Breast epithelium (tissue), 4 donors: ENCODE results near the gene PBX4. TPM values are rescaled to one million over a fixed set of nuclear protein-coding genes. Genes with fewer than 3 reads are reported as not detected.
A peak's percentile ranks its signal among the peaks of the same experiment; 100 is the strongest.
"Not testable (repeated sequence)": the region's sequence is repeated elsewhere in the genome, so short reads cannot be mapped to it uniquely, and the experiment has no call there.

Experiments used
- DNase-seq, 2 donors: peaks; one replicate each; pipeline ENCODE4 v3.0.0-alpha.2; 2019; ENCODE audit warnings: low spot score in 2 of 2
- H3K27ac ChIP-seq, 2 donors: fragments of 200-600 bp; sonication (generic) in 1 of 2; one replicate each; pipeline ENCODE4 v1.5.1; 2016 to 2019; ENCODE audit warnings: mild to moderate bottlenecking in 1 of 2
- H3K27me3 ChIP-seq, 2 donors: fragments of 200-600 bp; sonication (generic) in 1 of 2; one replicate each; pipeline versions ENCODE4 v1.5.1 to v1.6.0; 2017 to 2019; ENCODE audit warnings: control low read depth in 1 of 2, mild to moderate bottlenecking in 1 of 2
- H3K36me3 ChIP-seq: fragments of 200-600 bp; one replicate; pipeline ENCODE4 v1.5.1; 2019
- H3K4me1 ChIP-seq, 2 donors: fragments of 200-600 bp; sonication (generic); one replicate each; pipeline ENCODE4 v1.5.1; 2016 to 2019; ENCODE audit warnings: control low read depth in 1 of 2
- H3K4me3 ChIP-seq, 3 donors: fragments of 200-600 bp; sonication (generic); 1 replicate in 2 of 3; 2 replicates in 1 of 3; pipeline ENCODE4 v1.5.1; 2016 to 2019; ENCODE audit warnings: mild to moderate bottlenecking in 3 of 3, moderate library complexity in 2 of 3
- H3K9me3 ChIP-seq, 2 donors: fragments of 200-600 bp; sonication (generic) in 1 of 2; one replicate each; pipeline ENCODE4 v1.5.1; 2016 to 2019; ENCODE audit warnings: control low read depth in 1 of 2
- CTCF ChIP-seq, 3 donors: fragments of 450-650 bp; IDR thresholded peaks; one replicate each; pipeline ENCODE4 v1.5.1; 2016 to 2017; ENCODE audit warnings: antibody characterized with exemption in 3 of 3, mild to moderate bottlenecking in 3 of 3, moderate library complexity in 3 of 3
- POLR2A ChIP-seq: fragments of 450-650 bp; IDR thresholded peaks from one replicate; pipeline ENCODE4 v1.6.1; 2016; ENCODE audit warnings: antibody characterized with exemption, mild to moderate bottlenecking, moderate library complexity
- POLR2AphosphoS5 ChIP-seq, 3 donors: sonication (generic); formaldehyde crosslinking; IDR thresholded peaks; one replicate each; pipeline ENCODE4 v1.6.1; 2017; ENCODE audit warnings: antibody characterized with exemption in 3 of 3
- intact Hi-C: fragments of 100-400 bp; cut with DNase I; formaldehyde crosslinking; loops from one replicate; pipeline ENCODE4 v1.15.1; 2023; ENCODE audit warnings: low total_unique reads
- total RNA-seq, 3 donors: library from RNA; depleted of rRNA; stranded (reverse); fragments of >200 nt; gene quantifications; one replicate each; pipeline ENCODE4 v1.1.0, GENCODE V29; 2016

PBX4 gene
- total RNA-seq, 3 donors from 2014 or later = 3.4 to 5.9 (median 5.6) TPM

- DNase-seq = no peak
- Histone ChIP-seq H3K27me3 (no peaks in the 10 kb centered on the region), H3K4me1 (no peaks in the 10 kb centered on the region), H3K9me3 (no peaks in the 10 kb centered on the region), H3K27ac (no peak overlapping the region), H3K4me3 (no peak overlapping the region), H3K36me3 (no peaks in the 10 kb centered on the region)
- TF ChIP-seq POLR2A = no peak
- intact Hi-C loops = no loop called here
Observed at GRCh38 chr19:19602713-19603324, 15.7 kb downstream of the PBX4 start.

DNA sequence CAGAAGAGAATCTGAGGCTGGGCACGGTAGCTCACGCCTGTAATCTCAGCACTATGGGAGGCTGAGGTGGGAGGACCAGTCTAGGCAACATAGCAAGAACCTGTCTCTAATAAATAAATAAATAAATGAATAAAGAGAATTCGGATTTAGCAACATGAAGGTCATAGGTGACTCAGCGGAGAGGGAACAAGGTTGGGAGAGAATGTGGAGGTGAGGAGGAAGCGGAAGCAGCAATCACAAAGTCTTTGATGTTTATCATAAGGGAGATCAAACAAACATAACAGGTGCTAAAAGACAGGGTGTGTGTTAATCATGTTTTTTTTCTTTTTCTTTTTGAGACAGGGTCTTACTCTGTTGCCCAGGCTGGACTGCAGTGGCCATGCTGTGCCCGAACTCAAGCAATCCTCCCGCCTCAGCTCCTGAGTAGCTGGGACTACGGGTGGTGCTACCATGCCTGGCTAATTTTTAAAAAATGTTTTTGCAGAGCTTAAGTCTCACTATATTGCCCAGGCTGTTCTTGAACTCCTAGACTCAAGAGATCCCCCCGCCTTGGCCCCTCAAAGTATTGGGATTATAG is 16.3 kb downstream of the PBX4 start:
- H3K4me3 ChIP-seq = no peak overlapping the region
- H3K27me3 ChIP-seq = no peaks in the 10 kb centered on the region
- intact Hi-C loops = no loop called here
- H3K9me3 ChIP-seq = no peaks in the 10 kb centered on the region
- no peak for TF ChIP-seq POLR2A
- no peak for TF ChIP-seq POLR2AphosphoS5 (IDR thresholded peaks at IDR 0.05)
- TF ChIP-seq CTCF (IDR thresholded peaks at IDR 0.05) = no peak
- no peak overlapping the region for H3K27ac ChIP-seq
- no peaks in the 10 kb centered on the region for H3K36me3 ChIP-seq
- no peak for DNase-seq
- no peaks in the 10 kb centered on the region for H3K4me1 ChIP-seq

DNA sequence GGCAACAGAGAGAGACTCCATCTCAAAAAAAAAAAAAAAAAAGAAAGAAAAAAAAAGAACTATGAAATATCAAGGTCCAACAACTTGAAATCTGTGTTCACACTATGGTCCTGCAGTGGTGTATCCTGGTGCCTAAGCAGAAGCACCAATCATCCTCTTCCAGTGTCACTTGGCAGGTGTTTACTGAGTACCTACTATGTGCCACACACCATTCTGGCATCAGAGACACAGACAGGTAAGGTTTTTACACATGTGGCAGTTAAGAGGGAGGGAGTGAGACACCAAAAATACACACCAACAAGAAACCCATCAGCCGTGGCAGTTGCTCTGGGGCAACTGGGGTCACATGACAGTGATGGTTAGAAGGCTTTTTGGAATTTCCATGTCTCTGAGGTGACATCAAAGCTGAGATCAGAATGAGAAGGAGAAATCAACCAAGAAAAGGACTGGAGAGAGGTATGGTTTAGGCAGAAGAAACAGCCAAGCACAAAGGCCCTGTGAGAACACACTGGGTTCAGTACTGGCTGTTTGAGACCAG is 17.6 kb downstream of the PBX4 start:
- H3K36me3 ChIP-seq = no peaks in the 10 kb centered on the region
- intact Hi-C loops = no loop called here
- H3K27ac ChIP-seq = no peak overlapping the region
- H3K4me1 ChIP-seq = no peaks in the 10 kb centered on the region
- no peaks in the 10 kb centered on the region for H3K9me3 ChIP-seq
- no peak for DNase-seq
- no peaks in the 10 kb centered on the region for H3K27me3 ChIP-seq
- TF ChIP-seq POLR2A (no peak), POLR2AphosphoS5 (IDR thresholded peaks at IDR 0.05) (no peak), CTCF (IDR thresholded peaks at IDR 0.05) (no peak)
- H3K4me3 ChIP-seq = no peak overlapping the region

DNA sequence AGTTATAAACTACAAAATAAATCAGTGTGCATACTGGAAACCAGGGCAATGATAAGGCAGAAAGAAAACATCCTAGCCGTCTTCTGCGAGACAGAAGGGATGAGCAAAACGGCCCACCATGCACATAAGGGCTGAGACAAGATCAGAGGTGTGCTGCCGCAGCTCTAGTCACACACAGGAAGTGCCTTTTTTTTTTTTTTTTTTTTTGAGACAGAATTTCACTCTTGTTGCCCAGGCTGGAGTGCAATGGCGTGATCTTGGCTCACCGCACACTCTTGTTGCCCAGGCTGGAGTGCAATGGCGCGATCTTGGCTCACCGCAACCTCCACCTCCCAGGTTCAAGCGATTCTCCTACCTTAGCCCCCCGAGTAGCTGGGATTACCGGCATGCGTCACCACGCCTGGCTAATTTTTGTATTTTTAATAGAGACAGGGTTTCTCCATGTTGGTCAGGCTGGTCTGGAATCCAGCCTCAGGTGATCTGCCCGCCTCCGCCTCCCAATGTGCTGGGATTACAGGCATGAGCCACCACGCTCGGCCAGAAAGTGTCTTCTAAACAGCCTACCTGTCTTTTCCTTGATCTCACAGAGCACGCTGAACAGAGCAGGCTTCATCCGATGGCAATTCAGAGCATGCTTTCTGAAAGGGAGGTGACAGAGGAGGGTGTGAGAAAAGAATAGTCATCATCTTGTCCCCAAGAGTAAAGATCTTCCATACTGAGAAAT is 19.6 kb downstream of the PBX4 start:
- not testable (repeated sequence) for DNase-seq, H3K4me3 ChIP-seq, H3K9me3 ChIP-seq, H3K27me3 ChIP-seq, H3K36me3 ChIP-seq, H3K4me1 ChIP-seq
- intact Hi-C loops = loop anchor here (10.0 kb wide), 1 partner anchor 1006 kb away; no protein-coding TSS in a partner anchor
- peak overlapping the region in 1 of 2 donors; percentile 12 for H3K27ac ChIP-seq

DNA sequence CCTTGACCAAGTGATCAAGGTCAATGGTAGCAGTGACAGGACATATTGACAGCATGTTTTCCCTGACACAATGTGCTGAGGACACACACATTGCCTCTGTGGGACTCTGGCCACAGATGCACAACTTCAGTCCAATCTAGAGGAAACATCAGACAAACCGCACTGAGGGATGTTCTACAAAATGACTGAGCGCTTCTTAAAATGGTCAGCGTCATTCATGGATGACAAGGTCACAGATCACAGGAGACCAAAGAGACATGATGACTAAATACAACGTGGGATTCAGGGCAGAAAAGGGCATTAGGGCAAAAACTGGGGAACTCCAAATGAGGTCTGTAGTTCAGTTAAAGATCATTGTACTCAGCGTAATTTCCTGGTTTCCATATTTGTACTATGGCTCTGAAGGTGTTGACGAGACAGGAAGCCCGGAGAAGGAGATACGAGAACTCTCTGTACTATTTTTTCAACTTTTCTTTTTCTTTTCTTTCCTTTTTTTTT is 20.6 kb downstream of the PBX4 start:
- H3K4me1 ChIP-seq = no peaks in the 10 kb centered on the region
- intact Hi-C loops = loop anchor here (10.0 kb wide), 1 partner anchor 1007 kb away; no protein-coding TSS in a partner anchor

More for the DNA sequence above, 20.6 kb downstream of the PBX4 start:
- Histone ChIP-seq H3K36me3 (no peaks in the 10 kb centered on the region), H3K27ac (no peak overlapping the region), H3K4me3 (no peak overlapping the region), H3K9me3 (no peaks in the 10 kb centered on the region), H3K27me3 (no peaks in the 10 kb centered on the region)
- DNase-seq = no peak
- TF ChIP-seq POLR2A (no peak), CTCF (IDR thresholded peaks at IDR 0.05) (no peak), POLR2AphosphoS5 (IDR thresholded peaks at IDR 0.05) (no peak)
